ENCODE measurements around the gene AP3B1. TPM values are rescaled to one million over a fixed set of nuclear protein-coding genes. Genes with fewer than 3 reads are reported as not detected.
A peak's percentile ranks its signal among the peaks of the same experiment; 100 is the strongest.
"Not testable (repeated sequence)": the region's sequence is repeated elsewhere in the genome, so short reads cannot be mapped to it uniquely, and the experiment has no call there.

AP3B1 gene
- total and polyA plus RNA-seq, 2 donors (not counting 1 experiment from before 2014, with no cell fraction given), result 26.8 to 58.9 TPM

DNA sequence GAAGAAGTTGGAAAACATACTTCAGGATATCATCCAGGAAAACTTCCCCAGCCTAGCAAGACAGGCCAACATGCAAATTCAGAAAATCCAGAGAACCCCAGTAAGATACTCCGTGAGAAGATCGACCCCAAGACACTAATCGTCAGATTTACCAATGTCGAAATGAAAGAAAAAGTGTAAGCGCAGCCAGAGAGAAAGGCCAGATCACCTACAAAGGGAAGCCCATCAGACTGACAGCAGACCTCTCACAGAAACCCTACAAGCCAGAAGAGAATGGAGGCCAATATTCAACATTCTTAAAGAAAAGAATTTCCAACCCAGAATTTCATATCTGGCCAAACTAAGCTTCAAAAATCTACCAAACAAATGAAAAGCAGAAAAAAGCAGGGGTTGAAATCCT is 227.8 kb downstream of the AP3B1 start:
- Histone ChIP-seq H3K36me3 (replicated peaks in 1 of 2; ENCODE audit: control extremely low read depth in 1 of 2, control insufficient read depth in 1 of 2, extremely low read depth in 1 of 2, insufficient read depth in 2 of 2, low read length in 1 of 2) (peaks cover 2 to 16% of the 10 kb centered on the region in 2 experiments), H4K20me1 (ENCODE audit: control insufficient read depth, insufficient read depth, low read length, poor library complexity, severe bottlenecking) (peaks cover 16% of the 10 kb centered on the region)
- H3K4me1 ChIP-seq (ENCODE audit: control insufficient read depth in 2 of 2, insufficient read depth in 2 of 2, low read length in 2 of 2); H3K4me2 ChIP-seq (replicated peaks; ENCODE audit: low read depth, low read length, poor library complexity, severe bottlenecking); H3K27me3 ChIP-seq (replicated peaks in 1 of 4; ENCODE audit: control extremely low read depth in 1 of 4, control insufficient read depth in 3 of 4, insufficient read depth in 4 of 4, low read length in 3 of 4); H3K79me2 ChIP-seq (ENCODE audit: control insufficient read depth, insufficient read depth, low read length); H3K4me3 ChIP-seq (ENCODE audit: control extremely low read depth in 1 of 5, extremely low read depth in 1 of 5, insufficient read depth in 1 of 5, low read depth in 2 of 5, low read length in 4 of 5); DNase-seq; H3K9me3 Mint-ChIP-seq (ENCODE audit: insufficient read depth); POLR2A ChIA-PET; H3K9ac ChIP-seq (ENCODE audit: low read length); H3K27ac Mint-ChIP-seq; H3K27ac ChIP-seq (ENCODE audit: low read length in 2 of 2); H2AFZ ChIP-seq (ENCODE audit: insufficient read depth, low read depth, low read length, poor library complexity, severe bottlenecking); H3K27me3 Mint-ChIP-seq; ATAC-seq (ENCODE audit: low read depth); H3K4me3 Mint-ChIP-seq; H3K9me3 ChIP-seq (ENCODE audit: control extremely low read depth in 1 of 3, control insufficient read depth in 2 of 3, insufficient read depth in 1 of 3, low read length in 2 of 3): not testable (repeated sequence)
- 98% methylated on average over 5 of the region's 5 CpGs for WGBS (ENCODE audit: insufficient coverage)
- intact Hi-C loops (cut with micrococcal nuclease), result loop anchor here (10.0 kb wide), 1 partner anchor 98 kb away; no protein-coding TSS in a partner anchor
- peaks cover 12% of the 10 kb centered on the region for H3K4me1 Mint-ChIP-seq
- CTCF ChIA-PET, result interaction anchor here (1.0 kb wide), 2 partner anchors 95 to 98 kb away, joined by 3 to 4 read pairs; no protein-coding TSS in a partner anchor

DNA sequence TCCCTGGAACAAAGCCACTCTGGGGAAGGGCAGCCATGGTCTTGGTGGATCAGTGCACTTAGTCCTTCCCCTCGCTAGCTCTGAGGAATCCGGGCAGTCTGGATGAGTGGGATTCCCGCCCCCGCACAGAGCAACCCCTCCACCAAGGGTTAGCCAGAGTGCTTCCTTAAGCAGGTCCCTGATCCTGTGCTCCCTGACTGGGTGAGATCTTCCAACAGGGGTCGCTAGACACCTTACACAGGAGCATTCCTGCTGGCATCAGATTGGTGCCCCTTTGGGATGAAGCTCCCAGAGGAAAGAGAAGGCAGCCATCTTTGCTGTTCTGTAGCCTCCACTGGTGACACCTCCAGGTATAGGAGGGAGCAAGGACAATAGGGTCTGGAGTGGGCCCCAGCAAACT is 228.8 kb downstream of the AP3B1 start:
- peaks cover 11% of the 10 kb centered on the region for H3K4me1 Mint-ChIP-seq
- H3K27ac Mint-ChIP-seq, result no peak overlapping the region
- no peak overlapping the region for H3K4me2 ChIP-seq (replicated peaks; ENCODE audit: low read depth, low read length, poor library complexity, severe bottlenecking)
- no peaks in the 10 kb centered on the region for H3K4me1 ChIP-seq (ENCODE audit: control insufficient read depth in 2 of 2, insufficient read depth in 2 of 2, low read length in 2 of 2)
- H3K79me2 ChIP-seq (ENCODE audit: control insufficient read depth, insufficient read depth, low read length), result peaks cover 6% of the 10 kb centered on the region
- peak; percentile 9 for DNase-seq
- H3K9me3 ChIP-seq (ENCODE audit: control extremely low read depth in 1 of 3, control insufficient read depth in 2 of 3, insufficient read depth in 1 of 3, low read length in 2 of 3), result peaks cover 2 to 5% (median 4%) of the 10 kb centered on the region in 3 donors
- H3K4me3 Mint-ChIP-seq, result no peak overlapping the region
- CTCF ChIA-PET, result interaction anchor here (0.8 to 1.3 kb wide), 4 partner anchors 10 to 99 kb away, joined by 3 to 5 read pairs (median 4); no protein-coding TSS in a partner anchor
- TF ChIP-seq EZH2 (IDR thresholded peaks at IDR 0.05; ENCODE audit: borderline replicate concordance, insufficient read depth, low read depth, low read length, poor library complexity, severe bottlenecking), result no peak
- TF ChIP-seq, protein P1, sequence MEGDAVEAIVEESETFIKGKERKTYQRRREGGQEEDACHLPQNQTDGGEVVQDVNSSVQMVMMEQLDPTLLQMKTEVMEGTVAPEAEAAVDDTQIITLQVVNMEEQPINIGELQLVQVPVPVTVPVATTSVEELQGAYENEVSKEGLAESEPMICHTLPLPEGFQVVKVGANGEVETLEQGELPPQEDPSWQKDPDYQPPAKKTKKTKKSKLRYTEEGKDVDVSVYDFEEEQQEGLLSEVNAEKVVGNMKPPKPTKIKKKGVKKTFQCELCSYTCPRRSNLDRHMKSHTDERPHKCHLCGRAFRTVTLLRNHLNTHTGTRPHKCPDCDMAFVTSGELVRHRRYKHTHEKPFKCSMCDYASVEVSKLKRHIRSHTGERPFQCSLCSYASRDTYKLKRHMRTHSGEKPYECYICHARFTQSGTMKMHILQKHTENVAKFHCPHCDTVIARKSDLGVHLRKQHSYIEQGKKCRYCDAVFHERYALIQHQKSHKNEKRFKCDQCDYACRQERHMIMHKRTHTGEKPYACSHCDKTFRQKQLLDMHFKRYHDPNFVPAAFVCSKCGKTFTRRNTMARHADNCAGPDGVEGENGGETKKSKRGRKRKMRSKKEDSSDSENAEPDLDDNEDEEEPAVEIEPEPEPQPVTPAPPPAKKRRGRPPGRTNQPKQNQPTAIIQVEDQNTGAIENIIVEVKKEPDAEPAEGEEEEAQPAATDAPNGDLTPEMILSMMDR (IDR thresholded peaks at IDR 0.05), result no peak
- no peaks in the 10 kb centered on the region for H3K27me3 ChIP-seq (replicated peaks in 1 of 4; ENCODE audit: control extremely low read depth in 1 of 4, control insufficient read depth in 3 of 4, insufficient read depth in 4 of 4, low read length in 3 of 4)
- peaks cover 0 to 12% of the 10 kb centered on the region in 2 experiments for H3K36me3 ChIP-seq (replicated peaks in 1 of 2; ENCODE audit: control extremely low read depth in 1 of 2, control insufficient read depth in 1 of 2, extremely low read depth in 1 of 2, insufficient read depth in 2 of 2, low read length in 1 of 2)
- no peaks in the 10 kb centered on the region for H3K27me3 Mint-ChIP-seq
- intact Hi-C loops (cut with micrococcal nuclease), result loop anchor here (10.0 kb wide), 1 partner anchor 99 kb away; no protein-coding TSS in a partner anchor
- no peak overlapping the region for H3K9ac ChIP-seq (ENCODE audit: low read length)
- POLR2A ChIA-PET, result no interaction called here
- H3K27ac ChIP-seq (ENCODE audit: low read length in 2 of 2), result no peak overlapping the region
- no peak overlapping the region for H3K4me3 ChIP-seq (ENCODE audit: control extremely low read depth in 1 of 5, extremely low read depth in 1 of 5, insufficient read depth in 1 of 5, low read depth in 2 of 5, low read length in 4 of 5)
- H3K9me3 Mint-ChIP-seq (ENCODE audit: insufficient read depth), result peaks cover 8% of the 10 kb centered on the region
- H4K20me1 ChIP-seq (ENCODE audit: control insufficient read depth, insufficient read depth, low read length, poor library complexity, severe bottlenecking), result peaks cover 16% of the 10 kb centered on the region
- no peak for ATAC-seq (ENCODE audit: low read depth)
- no peak overlapping the region for H2AFZ ChIP-seq (ENCODE audit: insufficient read depth, low read depth, low read length, poor library complexity, severe bottlenecking)
- 97% methylated on average over 5 of the region's 5 CpGs for WGBS (ENCODE audit: insufficient coverage)
